ENCODE data around the gene STARD7.
"Not testable (repeated sequence)": the region's sequence is repeated elsewhere in the genome, so short reads cannot be mapped to it uniquely, and the experiment has no call there.

STARD7 gene

DNA sequence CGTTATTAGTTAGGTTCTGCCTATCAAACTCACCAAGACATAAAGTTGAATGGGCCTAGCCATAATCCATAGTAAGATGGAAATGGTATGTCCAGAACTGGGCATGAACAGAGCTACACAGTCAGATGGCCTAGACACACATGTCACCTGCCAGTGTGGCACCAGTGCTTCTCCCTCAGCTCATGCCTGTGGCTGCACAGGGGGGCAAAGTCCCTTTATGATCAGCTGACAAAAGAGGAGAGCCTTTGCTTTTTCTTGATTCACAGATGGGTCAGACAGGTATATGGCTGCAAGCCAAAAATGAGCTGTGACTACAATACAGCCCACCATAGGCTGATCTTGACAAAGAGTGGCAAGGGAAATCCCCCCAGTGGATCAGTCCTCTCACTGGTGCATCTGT is 28.3 kb upstream of the STARD7 start:
- no peak for DNase-seq (ENCODE audit: low read depth, low spot score)

DNA sequence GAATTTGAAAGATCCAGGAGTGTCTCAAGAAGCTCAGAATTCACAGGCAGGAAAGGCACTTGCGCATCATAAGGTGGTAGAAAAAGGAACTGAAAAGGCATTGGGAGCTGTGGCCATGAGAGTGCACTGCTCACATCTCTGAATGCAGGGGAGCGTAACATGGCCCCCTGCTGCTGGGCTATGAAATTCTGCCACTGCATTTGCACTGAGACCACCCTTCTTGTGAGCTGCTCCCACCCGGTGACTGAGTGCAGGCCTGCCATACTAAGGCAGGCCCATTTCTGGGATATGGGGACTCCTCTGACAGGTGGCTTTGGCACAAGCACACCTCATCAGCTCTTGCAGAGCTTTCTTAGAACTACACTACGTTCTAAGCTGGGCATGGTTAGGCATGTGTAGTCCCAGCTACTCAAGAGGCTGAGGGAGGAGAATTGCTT is 25.3 kb upstream of the STARD7 start:
- no peak for DNase-seq (ENCODE audit: low read depth, low spot score)

DNA sequence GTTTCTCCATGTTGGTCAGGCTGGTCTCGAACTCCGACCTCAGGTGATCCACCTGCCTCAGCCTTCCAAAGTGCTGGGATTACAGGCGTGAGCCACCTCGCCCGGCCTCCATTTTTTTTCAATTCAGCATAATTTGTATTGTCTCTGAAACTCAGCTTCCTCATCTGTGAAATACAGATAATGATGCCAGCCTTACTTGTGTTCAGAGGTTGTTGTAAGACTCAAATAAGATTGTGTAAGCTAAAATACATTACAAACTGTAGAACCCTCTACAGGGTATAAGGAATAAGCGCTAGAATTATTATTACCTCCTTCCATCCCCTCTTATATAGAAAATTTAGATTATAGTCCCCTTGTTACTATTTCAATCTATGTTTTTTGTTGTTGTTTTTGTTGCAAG is 24.8 kb upstream of the STARD7 start:
- DNase-seq (ENCODE audit: low read depth, low spot score) = no peak

DNA sequence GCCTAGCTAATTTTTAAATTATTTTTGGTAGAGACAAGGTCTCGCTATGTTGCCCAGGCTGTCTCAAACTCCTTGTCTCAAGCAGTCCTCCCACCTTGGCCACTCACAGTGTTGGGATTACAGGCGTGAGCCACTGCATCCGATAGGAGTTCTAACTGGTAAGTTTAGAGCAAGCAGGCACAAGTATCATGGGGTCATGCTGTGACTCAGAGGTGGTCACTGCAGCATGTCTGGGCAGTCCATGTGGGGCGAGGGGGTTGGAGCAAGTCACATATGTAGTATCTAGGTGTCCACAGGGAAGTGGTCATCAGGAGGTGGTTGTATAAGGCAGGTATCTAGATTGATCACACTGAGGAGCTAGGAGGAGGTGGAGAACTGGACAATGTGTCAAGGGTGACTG is 22.7 kb upstream of the STARD7 start:
- no peak for DNase-seq (ENCODE audit: low read depth, low spot score)

DNA sequence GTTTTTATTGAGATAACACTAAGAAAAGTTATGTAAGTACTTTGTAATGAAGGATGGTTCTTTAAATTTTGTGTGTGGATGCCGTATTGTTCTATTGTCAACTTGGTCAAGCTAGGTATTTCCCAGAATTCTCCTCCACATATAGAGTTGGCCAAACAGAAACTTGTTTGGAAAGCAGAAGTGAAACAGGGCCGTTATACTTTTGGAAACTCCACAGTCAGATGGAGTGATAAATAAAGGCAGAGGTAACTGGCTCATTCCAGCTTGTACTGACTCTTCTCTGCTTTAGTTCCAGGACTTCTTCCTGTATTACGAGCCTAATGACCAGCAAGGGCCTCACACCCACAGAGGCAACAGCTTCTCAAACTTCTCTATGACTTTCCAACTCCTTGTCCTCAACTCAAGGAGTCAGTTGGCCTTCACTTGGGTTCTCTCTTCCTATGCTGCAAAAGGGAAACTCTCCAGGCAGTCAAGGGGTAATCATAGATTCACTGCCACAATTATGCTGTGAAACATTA is 16.4 kb upstream of the STARD7 start:
- no peak for DNase-seq (ENCODE audit: low read depth, low spot score)

DNA sequence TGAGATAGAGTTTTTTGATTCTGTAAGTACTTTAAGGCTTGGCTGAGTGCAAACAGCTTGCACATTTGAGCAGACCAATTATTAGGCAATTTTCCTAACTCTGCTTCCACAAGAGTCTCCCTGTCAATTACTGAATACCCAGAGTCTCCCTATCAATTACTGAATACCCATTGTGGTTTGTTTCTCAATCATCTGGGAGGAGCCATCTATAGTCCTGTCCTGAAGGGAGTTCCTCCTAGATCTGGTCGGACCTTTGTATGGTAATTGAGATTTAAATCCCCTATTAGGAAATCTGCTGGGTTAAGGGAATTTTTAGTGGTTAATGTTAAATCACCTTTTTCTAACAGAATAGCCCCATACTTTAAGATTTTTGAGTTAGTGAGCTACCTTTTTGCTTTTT is 12.5 kb upstream of the STARD7 start:
- not testable (repeated sequence) for DNase-seq (ENCODE audit: low read depth, low spot score)

DNA sequence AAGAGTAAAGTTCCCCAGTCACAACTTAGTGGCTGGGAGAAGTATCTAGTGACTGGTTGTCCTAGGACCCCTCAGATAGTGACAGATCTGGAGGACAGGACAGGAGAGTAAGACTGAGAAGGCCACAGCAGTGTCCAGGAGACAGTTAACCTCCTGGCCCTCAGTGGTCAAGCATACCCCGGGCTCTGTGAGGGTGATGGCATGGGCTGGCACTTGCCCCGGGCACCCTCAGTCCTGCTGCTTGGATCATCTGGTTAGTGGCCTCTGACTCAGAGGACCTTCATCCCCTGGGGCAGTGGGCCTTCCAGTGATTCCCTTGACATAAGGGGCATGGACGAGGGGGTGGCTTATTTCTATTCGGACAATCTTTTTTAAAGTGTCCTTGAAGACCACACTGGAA is 11.3 kb upstream of the STARD7 start:
- DNase-seq (ENCODE audit: low read depth, low spot score) = not testable (repeated sequence)

DNA sequence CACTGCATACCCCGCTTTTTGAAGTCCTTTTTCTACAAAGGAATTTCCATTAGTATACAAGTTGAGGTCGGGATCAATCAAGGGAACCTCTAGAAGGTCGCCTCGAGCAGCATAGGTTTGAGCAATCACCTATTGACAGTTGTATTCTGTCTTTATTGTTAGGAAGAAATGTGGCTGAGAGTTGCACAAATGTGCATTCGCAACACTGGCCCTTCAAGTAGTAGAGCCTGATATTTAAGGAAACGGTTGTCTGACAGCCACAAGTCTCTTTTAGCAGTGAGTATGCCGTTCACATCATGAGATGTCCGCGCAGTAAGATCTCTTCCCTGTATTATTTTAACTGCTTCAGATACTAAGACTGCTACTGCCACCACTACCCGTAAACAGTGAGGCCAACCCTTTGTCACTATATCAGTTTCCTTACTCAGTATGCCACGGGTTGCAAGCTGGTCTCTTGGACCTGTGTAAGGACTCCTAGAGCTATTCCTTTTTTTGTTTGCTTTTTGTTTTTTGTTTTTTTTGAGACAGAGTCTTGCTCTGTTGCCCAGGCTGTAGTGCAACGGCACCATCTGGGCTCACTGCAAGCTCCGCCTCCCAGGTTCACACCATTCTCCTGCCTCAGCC is 10.0 kb upstream of the STARD7 start:
- DNase-seq (ENCODE audit: low read depth, low spot score) = no peak

DNA sequence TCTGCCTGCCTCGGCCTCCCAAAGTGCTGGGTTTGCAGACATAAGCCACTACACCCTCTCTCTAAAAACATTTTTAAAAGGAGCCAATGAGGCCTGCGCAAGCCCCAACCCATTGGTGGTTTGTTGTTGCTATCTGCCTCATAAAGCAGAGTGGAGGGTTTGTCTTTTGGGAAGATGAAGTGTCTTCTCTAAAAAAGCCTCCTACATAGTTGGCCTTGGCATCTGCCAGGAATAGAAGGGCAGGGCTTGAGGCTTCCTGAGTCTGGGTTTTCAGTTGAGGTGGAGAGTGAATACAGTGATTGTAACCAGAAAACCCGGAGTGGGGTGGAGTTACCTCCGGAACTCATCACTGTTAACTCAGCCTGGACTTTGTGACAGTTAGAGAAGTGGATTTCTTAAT is 5.9 kb upstream of the STARD7 start:
- DNase-seq (ENCODE audit: low read depth, low spot score) = no peak

DNA sequence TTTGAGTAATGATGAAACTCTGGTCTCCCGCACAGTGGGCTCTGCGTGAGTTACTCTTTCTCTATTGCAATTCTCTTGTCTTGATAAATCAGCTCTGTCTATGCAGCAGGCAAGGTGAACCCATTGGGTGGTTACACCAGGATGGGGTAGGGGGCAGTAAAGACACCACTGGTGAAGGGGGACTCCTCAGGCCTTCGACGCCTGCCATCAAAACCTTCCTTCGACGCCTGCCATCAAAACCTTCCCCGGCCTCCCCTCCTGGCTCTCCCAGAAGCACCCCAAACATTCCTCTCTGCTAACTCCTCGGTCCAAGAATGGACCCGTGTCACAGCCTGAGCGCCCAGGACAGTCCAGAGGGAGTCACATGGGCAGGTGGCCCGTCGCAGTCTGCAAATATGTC is 4.8 kb upstream of the STARD7 start:
- DNase-seq (ENCODE audit: low read depth, low spot score) = no peak

DNA sequence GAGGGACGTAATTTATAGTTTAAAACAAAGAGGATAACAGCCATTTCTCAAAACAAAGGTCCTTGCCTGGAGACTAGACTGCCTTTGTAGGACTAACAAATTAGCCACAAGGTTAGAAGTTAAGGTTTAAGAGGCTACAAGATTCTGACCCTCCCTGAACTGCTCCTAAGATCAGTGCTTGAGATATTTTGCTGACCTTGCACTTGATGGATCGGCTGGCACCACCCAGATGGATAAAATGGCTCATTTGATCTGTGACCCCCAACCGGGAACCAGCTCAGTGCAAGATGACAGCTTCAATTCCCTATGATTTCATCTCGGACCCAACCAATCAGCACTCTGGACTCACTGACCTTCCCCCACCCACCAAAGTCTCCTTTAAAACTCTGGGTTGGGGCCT is 3.7 kb upstream of the STARD7 start:
- no peak for DNase-seq (ENCODE audit: low read depth, low spot score)

DNA sequence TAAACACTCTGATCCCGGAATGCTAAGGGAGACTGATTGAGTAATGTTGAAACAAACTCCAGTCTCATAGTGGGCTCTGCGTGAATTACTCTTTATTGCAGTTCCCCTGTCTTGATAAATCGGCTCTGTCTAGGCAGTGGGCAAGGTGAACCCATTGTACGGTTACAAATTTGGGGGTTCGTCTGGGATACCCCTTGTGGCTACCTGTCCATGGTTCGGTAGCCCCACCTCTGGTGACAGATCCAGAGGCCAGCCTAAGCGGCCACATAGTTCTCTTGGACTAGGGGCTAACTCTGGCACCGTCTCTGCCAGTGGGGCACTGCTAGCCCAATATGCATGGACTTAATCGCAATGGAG is 1.1 kb upstream of the STARD7 start:
- no peak for DNase-seq (ENCODE audit: low read depth, low spot score)

DNA sequence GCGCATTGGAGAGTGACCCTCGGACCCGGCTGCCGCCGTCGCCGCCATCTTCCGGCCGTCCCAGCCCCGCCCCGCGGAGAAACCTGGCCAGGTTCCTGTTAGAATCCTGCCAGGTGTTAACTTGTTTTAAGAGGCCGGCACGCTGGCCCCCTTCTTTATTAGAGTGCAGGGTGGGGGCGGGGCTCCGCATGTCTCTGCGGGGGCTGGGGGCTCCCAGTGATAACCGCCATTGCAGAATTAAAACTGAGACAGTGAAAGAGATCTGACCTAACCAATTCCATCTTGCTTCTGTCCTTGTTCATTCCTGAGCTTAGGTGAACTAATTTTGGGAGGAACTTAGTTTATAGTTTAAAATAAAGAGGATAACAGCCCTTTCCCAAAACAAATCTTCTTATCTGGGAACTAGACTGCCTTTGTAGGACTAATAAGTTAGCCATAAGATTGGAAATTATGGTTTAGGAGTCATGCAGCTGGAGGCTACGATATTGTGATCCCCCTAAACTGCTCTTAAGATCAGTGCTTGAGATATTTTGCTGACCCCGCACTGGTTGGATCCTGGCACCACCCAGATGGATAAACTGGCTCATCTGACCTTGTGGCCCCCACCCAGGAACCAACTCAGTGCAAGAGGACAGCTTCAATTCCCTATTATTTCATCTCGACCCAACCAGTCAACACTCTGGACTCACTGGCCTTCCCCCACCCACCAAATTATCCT is 543 bp upstream of the STARD7 start:
- DNase-seq (ENCODE audit: low read depth, low spot score) = no peak

DNA sequence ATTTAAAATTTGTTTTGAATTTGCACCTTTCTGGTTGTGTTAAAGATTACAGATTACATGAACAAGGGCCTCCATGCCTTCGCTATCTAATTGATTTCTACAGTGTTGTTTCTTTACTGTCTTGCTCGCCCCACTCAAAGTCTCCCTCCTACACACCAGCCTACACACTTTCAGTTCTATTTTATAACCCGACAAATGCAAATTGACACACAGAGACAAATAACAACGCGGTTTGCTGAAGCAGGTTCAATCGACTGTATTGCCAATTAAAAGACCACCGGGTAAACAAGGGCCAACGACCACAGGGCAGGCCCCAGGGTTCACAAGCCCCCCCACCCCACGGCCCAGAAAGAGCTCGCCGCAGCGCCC is 869 bp downstream of the STARD7 start:
- DNase-seq (ENCODE audit: low read depth, low spot score) = no peak

DNA sequence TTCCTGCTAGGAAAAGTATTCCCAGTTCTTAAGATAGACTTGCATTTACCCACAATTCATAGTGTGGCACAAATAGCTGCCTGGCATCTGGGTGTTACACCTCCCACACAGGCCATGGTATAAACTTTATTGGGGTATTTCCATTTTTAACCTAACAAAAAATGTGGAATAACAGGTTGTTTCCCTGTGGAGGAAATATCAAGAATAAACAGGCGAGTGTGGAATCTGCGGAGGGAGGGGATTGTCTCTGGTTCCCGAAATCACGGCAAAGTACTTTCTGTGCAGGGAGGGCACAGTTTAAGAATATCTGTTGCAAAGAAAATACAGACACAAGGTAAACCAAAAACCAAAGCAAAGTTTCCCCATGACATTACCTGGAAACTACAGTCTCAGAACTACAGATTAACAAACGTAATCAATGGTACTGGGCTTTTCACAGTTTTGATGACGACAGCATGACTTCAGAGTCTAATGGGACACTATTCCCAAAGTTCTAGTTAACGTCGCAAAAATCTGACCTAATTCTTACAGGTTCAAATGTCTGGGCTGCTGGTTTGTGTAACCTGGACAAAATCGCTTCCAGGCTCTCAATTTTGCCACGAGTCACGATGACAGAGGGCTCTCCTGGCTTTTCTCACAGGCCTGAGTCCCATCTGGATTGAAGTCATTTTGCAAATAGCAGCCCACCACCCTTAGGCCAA is 1.4 kb downstream of the STARD7 start:
- no peak for DNase-seq (ENCODE audit: low read depth, low spot score)

DNA sequence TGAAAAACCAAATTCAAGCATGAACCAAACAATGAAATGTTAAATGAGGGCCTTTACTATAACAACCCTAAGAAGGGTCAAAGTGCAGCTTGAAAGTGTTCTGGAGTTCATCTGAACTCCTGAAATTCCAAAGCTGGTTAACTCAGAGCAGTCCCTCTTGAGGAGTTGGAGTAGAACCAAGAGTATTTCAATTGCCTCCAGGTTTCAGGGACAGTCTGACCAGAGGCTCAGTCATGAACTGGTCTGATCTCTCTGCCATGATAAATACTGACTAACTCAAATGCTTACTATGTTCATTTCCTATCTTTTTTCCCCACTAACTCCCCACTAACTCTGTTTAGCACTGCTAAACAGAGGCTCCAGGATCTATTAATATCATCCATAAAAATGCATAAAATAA is 2.7 kb downstream of the STARD7 start:
- no peak for DNase-seq (ENCODE audit: low read depth, low spot score)

DNA sequence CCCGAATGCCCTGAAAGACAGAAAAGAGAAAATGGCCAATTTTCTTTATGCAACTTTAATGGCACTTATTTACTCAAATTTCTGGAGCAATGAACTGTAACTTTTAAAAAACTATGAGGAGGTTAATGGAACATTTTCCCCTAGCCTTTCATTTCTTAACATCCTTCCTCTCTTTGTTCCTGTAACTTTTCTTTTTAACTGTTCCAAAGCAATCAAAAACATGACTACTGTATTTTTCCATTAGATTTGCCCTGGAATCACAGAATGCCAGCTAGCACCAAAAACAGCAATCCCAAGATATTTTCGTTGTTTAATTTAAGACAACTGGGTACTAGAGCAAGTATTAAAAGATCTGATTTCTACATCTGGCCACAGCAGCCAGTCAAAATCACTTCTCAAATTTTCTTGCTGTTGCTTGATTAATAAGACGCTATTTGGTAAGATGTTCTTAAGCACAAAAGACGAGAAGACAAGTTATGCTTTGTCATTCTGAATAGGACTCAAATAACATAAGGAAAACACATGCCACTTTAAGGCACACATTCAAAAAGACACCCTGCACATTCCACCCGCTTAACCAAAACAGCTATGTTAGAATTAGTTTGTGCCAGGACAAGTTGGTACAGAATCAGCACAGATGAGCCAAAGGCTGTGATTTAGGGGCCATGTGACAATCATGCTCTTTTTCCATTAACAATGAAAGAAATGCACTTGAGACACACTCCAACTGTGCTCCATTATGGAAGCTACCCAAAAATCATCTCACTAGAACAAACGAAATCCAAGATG is 3.6 kb downstream of the STARD7 start:
- DNase-seq (ENCODE audit: low read depth, low spot score) = no peak

DNA sequence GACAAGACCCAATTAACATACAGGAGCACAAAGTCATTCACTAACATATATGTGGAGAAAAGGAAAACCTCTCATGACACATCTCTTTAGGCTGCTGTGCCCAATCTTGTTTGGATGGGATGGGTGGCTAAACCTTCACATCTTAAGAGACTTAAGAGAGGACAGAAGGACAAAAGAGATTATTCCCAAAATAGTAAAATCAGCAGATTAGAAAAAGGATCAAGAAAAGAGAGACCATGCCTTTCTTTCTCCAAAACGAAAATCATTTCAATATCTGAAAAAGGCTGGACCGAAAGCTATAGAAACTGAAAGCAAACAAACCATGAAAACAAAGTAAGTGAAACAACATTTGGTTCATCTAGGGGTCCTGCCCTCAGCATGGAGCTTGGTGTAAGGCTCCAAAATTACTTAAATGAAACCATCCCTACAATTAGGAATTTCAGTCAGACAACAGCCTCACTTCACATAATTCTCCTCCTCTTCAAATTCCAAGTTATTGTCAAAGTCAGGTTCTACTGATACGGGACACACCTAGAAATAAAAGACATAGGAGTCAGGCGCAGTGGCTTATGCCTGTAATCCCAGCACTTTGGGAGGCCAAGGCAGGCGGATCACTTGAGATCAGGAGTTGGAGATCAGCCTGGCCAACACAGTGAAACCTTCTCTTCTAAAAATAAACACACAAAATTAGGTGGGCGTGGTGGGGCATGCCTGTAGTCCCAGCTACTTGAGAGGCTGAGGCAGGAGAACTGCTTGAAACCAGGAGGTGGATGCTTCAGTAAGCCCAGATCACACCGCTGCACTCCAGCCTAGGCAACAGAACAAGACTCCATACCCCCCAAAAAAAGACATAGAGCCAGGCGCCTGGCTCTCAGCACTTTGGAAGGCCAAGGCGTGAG is 5.2 kb downstream of the STARD7 start:
- no peak for DNase-seq (ENCODE audit: low read depth, low spot score)

DNA sequence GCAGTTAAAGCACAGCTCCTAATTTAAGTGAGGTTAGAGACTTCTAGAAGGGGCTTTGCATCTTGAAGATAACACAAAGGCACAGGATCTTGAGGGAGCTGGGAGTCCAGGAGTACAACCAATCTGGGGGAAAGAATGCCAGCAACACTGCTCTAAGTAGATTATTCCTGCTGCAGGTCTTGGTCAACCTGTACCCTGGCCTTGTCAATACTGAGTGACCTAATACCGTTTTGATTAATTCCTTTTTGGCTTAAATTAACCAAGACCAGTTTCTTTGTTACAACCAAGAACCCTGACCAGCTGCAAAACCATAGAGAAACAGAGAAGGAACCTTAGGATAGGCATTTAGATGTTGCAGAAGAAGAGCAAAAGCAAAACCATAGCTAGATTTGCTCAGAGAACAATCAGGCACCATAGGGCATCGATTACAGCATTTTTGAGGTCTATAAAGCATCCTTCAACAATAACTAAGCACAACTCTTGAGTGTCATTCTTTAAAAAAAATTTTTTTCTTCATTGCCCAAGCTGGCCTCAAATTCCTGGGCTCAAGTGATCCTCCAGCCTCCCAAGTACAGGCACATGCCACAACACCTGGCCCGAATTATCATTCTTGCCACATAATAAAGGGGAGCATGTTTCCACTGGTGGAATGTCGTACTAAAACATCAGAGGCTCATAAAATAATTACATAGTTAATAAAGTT is 6.3 kb downstream of the STARD7 start:
- no peak for DNase-seq (ENCODE audit: low read depth, low spot score)

DNA sequence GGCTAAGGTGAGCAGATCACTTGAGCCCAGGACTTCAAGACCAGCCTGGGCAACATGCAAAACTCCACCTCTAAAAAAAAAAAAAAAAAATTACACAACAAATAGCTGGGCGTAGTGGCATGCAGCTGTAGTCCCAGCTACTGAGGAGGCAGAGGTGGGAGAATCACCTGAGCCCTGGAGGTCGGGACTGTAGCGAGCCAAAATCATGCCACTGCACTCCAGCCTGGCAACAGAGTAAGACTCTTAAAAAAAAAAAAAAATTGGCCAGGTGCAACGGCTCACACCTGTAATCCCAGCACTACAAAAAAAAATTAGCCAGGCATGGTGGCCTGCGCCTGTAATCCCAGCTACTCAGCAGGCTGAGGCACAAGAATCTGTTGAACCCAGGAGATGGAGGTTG is 7.3 kb downstream of the STARD7 start:
- no peak for DNase-seq (ENCODE audit: low read depth, low spot score)

DNA sequence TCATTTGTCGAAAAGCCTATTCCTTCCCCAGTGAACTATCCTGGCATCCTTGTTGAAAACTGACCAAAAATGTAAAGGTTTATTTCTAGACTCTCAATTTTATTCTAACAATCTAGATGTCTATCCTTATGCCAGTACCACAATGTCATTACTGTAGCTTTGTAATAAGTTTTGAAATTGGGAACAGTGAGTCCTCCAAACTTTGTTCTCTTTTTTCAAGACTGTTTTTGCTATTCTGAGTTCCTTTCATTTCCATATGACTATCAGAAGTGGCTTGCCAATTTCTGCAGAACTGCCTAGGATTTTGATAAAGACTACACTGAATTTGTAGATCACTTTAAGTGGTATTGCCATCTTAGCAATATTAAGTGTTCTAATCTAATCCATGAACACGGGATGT is 9.7 kb downstream of the STARD7 start:
- DNase-seq (ENCODE audit: low read depth, low spot score) = no peak

All from activated naive CD8-positive, alpha-beta T cell treated with anti-CD3 and anti-CD28 coated beads, Interleukin-2, amount 50 U/mL, for 16 hours (primary cell).